HG03045 (cell line): ENCODE measurements around the gene CTSZ.
"Not testable (repeated sequence)": the region's sequence is repeated elsewhere in the genome, so short reads cannot be mapped to it uniquely, and the experiment has no call there.

Experiments
- ATAC-seq: cut with Tn5 transposase; IDR thresholded peaks from one replicate; pipeline ENCODE4 v1.9.1; 2021; ENCODE audit warnings: mild to moderate bottlenecking, moderate library complexity; ENCODE audit not compliant: unreplicated experiment

Gene CTSZ

GRCh38 chr20:59006864-59007664 lies at the start of gene CTSZ:
Gene CTSZ (minus strand): TSS chr20:59007254. CDS start chr20:59007128, 126 bp downstream.
- peak; percentile 37 for ATAC-seq

GRCh38 chr20:59055302-59055701 lies 48.2 kb upstream of the CTSZ start:
- no peak for ATAC-seq

GRCh38 chr20:59051666-59052185 lies 44.7 kb upstream of the CTSZ start:
- no peak for ATAC-seq

- ATAC-seq: no peak
These were observed 43.4 kb upstream of the CTSZ start for GRCh38 chr20:59050437-59050836.

- no peak for ATAC-seq
These were observed 41.6 kb upstream of the CTSZ start for GRCh38 chr20:59048681-59049030.

DNA sequence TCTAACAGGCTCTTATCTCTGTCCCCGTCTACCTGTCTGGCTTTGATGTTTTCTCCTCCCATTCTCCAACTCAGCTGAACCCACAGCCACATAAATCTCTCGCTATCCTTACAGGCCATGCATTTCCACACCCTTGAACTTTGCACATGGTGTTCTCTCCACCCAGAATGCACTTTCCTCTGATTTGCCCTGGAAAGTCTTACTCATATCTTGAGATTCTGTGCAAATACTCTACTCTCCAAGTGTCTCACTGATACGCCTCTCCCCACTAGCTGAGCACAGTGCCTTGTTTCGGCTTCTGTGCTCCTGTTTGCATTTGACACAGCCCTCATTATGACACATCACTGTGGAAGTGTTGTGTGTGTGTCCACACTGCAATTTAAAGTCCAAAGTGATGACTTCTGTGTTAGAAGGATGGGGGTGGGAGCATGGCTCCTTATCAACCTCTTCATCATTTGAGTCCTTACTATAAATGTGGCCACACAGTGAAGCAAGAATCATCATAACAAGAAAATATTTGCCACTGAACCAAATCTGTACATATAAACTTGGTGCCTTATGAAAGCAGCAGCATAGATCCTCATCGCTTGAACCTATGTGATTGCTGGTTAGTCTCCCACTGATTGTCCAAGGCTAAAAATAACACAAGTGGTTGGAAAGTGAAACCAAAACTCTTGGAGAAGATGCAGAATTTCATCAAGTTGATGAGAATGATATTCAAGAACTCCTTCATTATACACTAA lies 41.1 kb upstream of the CTSZ start:
- no peak for ATAC-seq

DNA sequence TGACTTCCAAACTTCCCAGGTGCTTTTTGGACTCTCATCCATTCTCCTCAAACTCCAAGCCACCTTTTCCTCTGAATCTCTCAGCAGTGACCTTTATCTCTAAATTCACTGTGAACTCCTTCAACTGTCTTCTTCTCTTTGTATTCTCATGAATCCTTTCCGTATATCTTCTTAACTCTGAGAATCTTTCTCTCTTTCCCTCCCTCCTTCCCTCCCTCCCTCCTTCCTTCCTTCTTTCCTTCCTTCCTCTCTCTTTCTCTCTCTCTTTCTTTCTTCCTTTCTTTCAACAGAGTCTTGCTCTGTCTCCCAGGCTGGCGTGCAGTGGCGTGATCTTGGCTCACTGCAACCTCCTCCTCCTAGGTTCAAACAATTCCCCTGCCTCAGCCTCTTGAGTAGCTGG lies 39.8 kb upstream of the CTSZ start:
- no peak for ATAC-seq

- ATAC-seq: no peak
These were observed 37.7 kb upstream of the CTSZ start for GRCh38 chr20:59044796-59045195.

- no peak for ATAC-seq
These were observed 37.2 kb upstream of the CTSZ start for GRCh38 chr20:59044295-59044694.

DNA sequence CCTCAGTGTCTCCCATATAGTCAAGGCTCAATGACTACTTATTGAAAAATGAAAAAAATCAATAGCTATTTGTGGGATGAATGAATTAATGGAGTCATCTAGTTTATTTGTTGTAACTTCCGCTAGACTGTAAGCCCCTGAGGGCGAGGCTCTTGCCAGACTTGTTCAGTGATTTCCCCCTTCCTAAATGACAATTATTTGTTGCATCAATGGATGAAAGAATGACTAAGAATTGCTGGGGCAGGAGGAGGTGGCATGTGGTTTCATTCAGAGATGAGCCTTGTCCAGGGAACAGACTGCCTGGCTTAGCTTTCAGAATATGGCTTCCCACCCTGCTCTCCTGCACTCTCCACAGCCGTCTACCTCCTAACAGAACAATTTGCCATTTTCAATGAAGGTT lies 36.6 kb upstream of the CTSZ start:
- ATAC-seq: no peak

- ATAC-seq: peak; percentile 95
These were observed 36.0 kb upstream of the CTSZ start for GRCh38 chr20:59042796-59043631.

GRCh38 chr20:59042151-59042795 lies 35.2 kb upstream of the CTSZ start, which contains the start of gene PRELID3B:
Gene PRELID3B (minus strand): TSS chr20:59042786. CDS start chr20:59042730, 56 bp downstream.
- ATAC-seq: peak; percentile 31

DNA sequence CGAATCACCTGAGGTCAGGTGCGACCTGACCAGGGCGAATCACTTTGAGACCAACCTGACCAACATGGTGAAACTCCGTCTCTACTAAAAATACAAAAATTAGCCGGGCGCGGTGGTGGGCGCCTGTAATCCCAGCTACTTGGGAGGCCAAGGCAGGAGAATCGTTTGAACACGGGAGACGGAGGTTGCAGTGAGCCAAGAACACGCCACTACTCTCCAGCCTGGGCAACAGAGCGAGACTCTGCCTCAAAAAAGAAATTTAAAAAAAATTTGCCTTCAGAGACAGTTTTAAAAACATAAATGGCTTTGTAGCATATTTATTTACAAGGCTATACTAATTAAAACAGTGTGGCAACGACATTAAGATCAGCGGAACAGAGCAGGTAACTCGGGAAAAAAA lies 34.4 kb upstream of the CTSZ start:
- not testable (repeated sequence) for ATAC-seq

- no peak for ATAC-seq
These were observed 33.6 kb upstream of the CTSZ start for GRCh38 chr20:59040667-59041066.

DNA sequence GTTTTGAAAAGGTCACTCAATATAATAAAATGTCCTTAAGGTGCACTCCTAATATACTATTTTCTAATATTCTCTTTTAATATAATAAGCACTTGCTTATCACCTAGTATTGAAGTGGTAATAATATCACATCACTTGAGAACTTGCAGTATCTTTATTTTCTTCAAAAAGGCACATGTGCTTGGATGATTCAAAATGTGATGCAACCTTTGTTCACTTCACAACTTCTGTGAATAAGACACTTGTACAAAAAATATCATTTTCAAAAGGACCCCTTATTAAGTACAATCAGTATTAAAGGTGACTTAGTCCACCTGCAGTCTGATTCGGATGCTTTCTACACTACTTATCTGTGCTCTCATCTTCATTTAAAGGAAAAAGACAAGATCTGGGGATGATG lies 32.2 kb upstream of the CTSZ start:
- ATAC-seq: no peak

DNA sequence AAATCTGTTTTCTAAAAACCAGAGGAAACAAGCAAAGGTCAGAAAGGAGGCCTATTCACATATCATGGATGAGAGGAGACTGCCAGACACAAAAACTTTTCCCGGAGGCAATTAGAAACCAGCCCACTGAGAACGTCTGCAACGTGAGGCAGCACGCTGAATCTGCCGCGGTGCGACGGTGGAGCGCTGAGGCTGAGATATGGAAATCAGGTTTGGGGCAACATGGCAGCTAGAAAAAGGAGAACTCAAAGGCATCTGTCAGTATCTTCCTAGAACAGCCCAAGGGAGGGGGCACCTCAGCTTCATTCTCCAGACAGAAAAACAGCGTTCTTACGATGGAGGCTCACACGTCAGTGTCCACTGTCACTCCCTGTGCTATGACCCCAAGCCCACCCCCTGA lies 30.3 kb upstream of the CTSZ start:
- ATAC-seq: no peak

DNA sequence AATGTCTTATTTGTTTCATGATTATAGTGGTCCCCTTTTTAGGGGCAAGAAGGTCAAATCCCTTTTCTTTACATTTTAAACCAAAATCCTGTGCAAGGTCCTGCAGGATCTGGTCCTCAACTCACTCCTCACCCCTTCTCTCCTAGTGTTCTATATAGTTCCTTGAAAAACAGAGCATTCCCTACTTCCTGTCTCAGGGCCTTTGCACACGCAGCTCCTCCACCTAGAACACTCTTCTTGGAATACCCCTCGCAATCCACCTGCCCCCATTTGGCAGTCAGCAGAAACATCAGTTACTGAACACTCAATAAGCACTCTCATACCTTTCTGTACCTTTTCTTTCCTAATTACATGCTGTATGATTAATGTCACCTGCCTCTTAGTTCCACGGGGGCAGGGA lies 28.3 kb upstream of the CTSZ start:
- no peak for ATAC-seq

- ATAC-seq: no peak
These were observed 26.6 kb upstream of the CTSZ start for GRCh38 chr20:59033616-59034165.

DNA sequence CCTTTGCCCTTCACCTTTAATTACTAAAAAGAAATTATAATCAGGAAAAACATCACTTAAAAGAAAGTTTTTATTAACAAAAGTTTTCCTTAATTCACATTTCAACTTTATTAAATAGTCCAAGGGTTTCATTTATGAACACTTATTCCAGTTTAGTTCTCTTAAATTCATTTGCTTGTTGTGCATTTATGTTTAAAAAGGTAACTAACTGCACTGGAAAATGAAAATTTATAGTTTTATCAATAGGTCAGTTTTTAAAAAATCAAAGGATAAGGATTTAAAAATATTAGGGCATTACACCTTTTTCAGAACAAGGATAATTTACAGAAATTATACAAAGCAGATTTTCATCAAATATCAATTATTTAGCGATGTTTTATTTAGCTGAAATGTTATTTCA lies 26.0 kb upstream of the CTSZ start:
- no peak for ATAC-seq

- no peak for ATAC-seq
These were observed 25.6 kb upstream of the CTSZ start for GRCh38 chr20:59032713-59033059.
